Measurements from ENCODE around the gene GLYATL3. TPM values are rescaled to one million over a fixed set of nuclear protein-coding genes. Genes with fewer than 3 reads are reported as not detected.

Gene GLYATL3
- total RNA-seq, 1 donor from 2014 or later, result not detected

DNA sequence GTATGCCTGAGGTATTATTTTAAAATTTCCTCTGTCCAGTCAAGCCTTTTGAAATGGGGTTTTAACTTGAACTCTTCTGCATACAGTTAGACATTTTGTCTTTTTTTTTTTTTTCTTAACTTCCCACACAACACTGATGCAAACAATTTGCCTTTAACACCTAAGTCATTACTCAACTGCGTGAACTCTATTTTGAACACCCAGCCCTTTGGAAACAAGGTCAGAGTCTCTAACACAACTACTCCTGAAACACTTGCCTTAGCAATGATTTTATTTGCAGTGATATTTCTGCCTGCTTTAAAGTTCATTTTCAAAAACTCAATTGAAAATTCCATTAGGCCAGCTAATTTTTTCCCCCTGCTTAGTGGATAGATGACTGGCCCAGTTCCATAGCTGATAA lies 24.2 kb downstream of the GLYATL3 start:
- intact Hi-C loops (cut with DNase I), result no loop called here

DNA sequence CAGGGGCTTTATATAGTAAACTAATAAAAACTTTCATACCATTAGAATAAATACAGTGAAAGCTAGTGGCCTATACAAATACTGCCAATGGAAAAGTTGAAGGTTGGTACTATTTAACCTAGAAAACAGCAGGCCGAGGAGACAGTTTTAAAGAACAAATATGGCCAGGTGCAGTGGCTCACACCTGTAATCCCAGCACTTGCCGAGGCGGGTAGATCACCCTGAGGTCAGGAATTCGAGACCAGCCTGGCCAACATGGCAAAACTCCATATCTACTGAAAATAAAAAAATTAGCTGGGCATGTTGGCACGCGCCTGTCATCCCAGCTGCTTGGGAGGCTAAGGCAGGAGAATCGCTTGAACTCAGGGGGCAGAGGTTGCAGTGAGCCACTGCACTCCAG lies 24.8 kb downstream of the GLYATL3 start:
- TF ChIP-seq, protein P1, sequence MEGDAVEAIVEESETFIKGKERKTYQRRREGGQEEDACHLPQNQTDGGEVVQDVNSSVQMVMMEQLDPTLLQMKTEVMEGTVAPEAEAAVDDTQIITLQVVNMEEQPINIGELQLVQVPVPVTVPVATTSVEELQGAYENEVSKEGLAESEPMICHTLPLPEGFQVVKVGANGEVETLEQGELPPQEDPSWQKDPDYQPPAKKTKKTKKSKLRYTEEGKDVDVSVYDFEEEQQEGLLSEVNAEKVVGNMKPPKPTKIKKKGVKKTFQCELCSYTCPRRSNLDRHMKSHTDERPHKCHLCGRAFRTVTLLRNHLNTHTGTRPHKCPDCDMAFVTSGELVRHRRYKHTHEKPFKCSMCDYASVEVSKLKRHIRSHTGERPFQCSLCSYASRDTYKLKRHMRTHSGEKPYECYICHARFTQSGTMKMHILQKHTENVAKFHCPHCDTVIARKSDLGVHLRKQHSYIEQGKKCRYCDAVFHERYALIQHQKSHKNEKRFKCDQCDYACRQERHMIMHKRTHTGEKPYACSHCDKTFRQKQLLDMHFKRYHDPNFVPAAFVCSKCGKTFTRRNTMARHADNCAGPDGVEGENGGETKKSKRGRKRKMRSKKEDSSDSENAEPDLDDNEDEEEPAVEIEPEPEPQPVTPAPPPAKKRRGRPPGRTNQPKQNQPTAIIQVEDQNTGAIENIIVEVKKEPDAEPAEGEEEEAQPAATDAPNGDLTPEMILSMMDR (IDR thresholded peaks at IDR 0.05), result no peak
- no peak overlapping the region for H3K27ac ChIP-seq
- no peaks in the 10 kb centered on the region for H3K4me1 ChIP-seq
- no peak overlapping the region for H3K4me3 ChIP-seq
- intact Hi-C loops (cut with DNase I), result no loop called here
- ATAC-seq (no peak), DNase-seq (no peak)
- no peaks in the 10 kb centered on the region for H3K27me3 ChIP-seq (ENCODE audit: low read depth)
- no peaks in the 10 kb centered on the region for H3K9me3 ChIP-seq
- H3K36me3 ChIP-seq, result no peaks in the 10 kb centered on the region

More for the DNA sequence above, 24.2 kb downstream of the GLYATL3 start:
- H3K4me3 ChIP-seq, result no peak overlapping the region
- ATAC-seq (no peak), DNase-seq (no peak)
- no peaks in the 10 kb centered on the region for H3K36me3 ChIP-seq
- no peaks in the 10 kb centered on the region for H3K9me3 ChIP-seq
- TF ChIP-seq, protein P1 (IDR thresholded peaks at IDR 0.05), result no peak
- H3K27ac ChIP-seq, result no peak overlapping the region
- H3K4me1 ChIP-seq, result no peaks in the 10 kb centered on the region
- H3K27me3 ChIP-seq (ENCODE audit: low read depth), result no peaks in the 10 kb centered on the region

DNA sequence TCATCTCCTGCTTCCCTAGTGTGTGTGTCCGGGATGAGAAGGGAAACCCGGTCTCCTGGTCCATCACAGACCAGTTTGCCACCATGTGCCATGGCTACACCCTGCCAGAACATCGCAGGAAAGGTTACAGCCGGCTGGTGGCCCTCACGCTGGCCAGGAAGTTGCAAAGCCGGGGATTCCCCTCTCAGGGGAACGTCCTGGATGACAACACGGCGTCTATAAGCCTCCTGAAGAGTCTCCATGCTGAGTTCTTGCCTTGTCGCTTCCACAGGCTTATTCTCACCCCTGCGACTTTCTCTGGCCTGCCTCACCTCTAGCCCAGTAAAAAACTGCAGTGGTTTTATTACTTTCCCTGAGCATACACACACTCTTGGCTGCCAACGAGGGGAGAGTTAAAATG lies 26.9 kb downstream of the GLYATL3 start:
- Histone ChIP-seq H3K4me3 (no peak overlapping the region), H3K27ac (no peak overlapping the region), H3K9me3 (no peaks in the 10 kb centered on the region), H3K4me1 (no peaks in the 10 kb centered on the region), H3K27me3 (ENCODE audit: low read depth) (no peaks in the 10 kb centered on the region), H3K36me3 (no peaks in the 10 kb centered on the region)
- TF ChIP-seq, protein P1 (IDR thresholded peaks at IDR 0.05), result no peak
- intact Hi-C loops (cut with DNase I), result no loop called here
- ATAC-seq (no peak), DNase-seq (no peak)

DNA sequence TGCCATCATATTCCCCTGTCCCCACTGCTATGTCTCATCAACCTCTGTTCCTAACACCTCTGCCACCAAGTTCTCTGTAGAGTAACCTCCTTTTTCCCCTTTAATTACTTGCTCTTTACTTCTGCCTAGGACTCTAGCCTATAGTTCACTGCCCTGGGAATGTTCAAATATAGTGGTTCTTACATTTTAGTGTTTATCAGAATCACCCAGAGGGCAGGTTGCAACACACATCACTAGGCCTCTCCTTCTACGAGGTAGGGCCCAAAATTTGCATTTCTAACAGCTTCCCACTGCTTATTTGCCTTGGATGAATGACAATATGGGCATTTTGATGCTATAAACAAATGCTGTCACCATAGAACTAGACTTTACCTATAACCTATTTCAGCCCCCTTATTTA lies 27.6 kb downstream of the GLYATL3 start:
- ATAC-seq (no peak), DNase-seq (no peak)
- Histone ChIP-seq H3K27me3 (ENCODE audit: low read depth) (no peaks in the 10 kb centered on the region), H3K27ac (no peak overlapping the region), H3K9me3 (no peaks in the 10 kb centered on the region), H3K4me3 (no peak overlapping the region), H3K4me1 (no peaks in the 10 kb centered on the region), H3K36me3 (no peaks in the 10 kb centered on the region)
- intact Hi-C loops (cut with DNase I), result no loop called here
- TF ChIP-seq, protein P1 (IDR thresholded peaks at IDR 0.05), result no peak

DNA sequence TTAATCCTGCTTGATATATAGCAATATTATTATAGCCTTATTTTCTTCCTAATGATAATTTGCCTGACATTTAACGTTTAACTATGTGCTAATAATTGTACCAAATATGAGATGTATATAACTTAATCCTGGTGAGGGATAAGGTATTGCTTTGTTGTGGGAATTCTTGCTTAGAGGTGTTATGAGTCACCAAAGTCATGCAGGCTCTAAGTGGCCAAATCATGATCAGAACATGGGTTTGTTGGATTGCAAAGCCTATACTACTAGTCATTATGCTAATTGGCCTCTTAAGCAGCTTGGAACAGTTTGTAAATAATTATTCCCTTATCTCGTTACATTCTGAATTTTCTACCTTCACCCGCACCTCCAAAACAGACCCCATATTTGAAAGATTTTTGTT lies 28.8 kb downstream of the GLYATL3 start:
- TF ChIP-seq, protein P1 (IDR thresholded peaks at IDR 0.05), result no peak
- intact Hi-C loops (cut with DNase I), result no loop called here

More for the DNA sequence above, 28.8 kb downstream of the GLYATL3 start:
- H3K36me3 ChIP-seq, result no peaks in the 10 kb centered on the region
- no peak for DNase-seq
- H3K4me1 ChIP-seq, result no peaks in the 10 kb centered on the region
- H3K27ac ChIP-seq, result no peak overlapping the region
- H3K4me3 ChIP-seq, result no peak overlapping the region
- ATAC-seq, result no peak
- H3K9me3 ChIP-seq, result no peaks in the 10 kb centered on the region
- H3K27me3 ChIP-seq (ENCODE audit: low read depth), result no peaks in the 10 kb centered on the region

All from lower lobe of right lung (tissue), 2 donors.